Measurements from ENCODE around the gene ABHD12B.

DNA sequence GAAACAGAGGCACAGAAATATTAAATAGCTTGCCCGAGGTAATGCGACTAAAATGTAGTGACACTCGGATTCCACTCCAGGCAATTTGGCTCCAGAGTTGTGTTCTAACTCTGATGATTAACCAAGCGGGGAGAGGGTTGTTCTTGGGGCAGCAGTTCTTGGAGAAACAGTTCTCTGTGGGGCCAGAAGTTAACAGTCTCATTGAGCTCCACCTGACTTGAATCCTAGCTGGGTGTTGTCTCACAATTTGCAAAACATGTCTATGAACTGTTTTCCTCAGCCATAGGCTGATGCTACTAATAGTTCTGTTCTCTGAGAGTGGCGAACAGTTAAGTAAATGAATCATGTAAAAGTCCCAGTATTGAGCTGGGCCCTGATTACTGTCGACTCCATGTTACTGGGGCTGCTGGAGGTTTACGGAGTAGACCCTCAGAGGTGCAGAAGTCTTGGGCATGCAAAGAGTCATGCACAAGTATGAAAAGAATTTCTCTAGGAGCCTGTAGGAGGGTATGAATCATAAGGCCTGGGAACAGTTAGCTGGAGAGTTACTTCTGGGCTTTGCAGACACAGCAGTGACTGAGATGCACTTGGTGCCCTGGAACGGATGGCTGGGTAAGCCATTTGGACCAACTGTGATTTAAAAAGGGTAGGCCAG lies 25.5 kb upstream of the ABHD12B start:
- no peak for TF ChIP-seq POLR2A (IDR thresholded peaks at IDR 0.05; ENCODE audit: low read length)
- no peak for TF ChIP-seq GATA1 (IDR thresholded peaks at IDR 0.05; ENCODE audit: low read depth, low read length)
